DMS53 (cell line): ENCODE measurements around the gene LZTFL1.

Source experiments
- DNase-seq: peaks from one replicate; lab custom pipeline; 2025; lab: John Stamatoyannopoulos, UW

The LZTFL1 gene

GRCh38 chr3:45785605-45786150 is 56.2 kb downstream of the LZTFL1 start:
- no peak for DNase-seq

GRCh38 chr3:45783667-45784066 is 58.3 kb downstream of the LZTFL1 start:
- DNase-seq, result no peak

- no peak for DNase-seq
These were observed 59.5 kb downstream of the LZTFL1 start for GRCh38 chr3:45782381-45782780.

GRCh38 chr3:45781841-45782240 is 60.1 kb downstream of the LZTFL1 start:
- DNase-seq, result no peak

- no peak for DNase-seq
These were observed 60.6 kb downstream of the LZTFL1 start for GRCh38 chr3:45781271-45781670.

- no peak for DNase-seq
These were observed 61.9 kb downstream of the LZTFL1 start for GRCh38 chr3:45779746-45780735.

GRCh38 chr3:45778761-45779201 is 63.1 kb downstream of the LZTFL1 start:
- no peak for DNase-seq

- DNase-seq, result no peak
These were observed 64.1 kb downstream of the LZTFL1 start for GRCh38 chr3:45777746-45778386.

- DNase-seq, result no peak
These were observed 64.7 kb downstream of the LZTFL1 start for GRCh38 chr3:45777111-45777745.

GRCh38 chr3:45776611-45777010 is 65.3 kb downstream of the LZTFL1 start:
- DNase-seq, result no peak

GRCh38 chr3:45776301-45776595 is 65.7 kb downstream of the LZTFL1 start:
- DNase-seq, result no peak

GRCh38 chr3:45775571-45776300 is 66.2 kb downstream of the LZTFL1 start:
- no peak for DNase-seq

GRCh38 chr3:45774581-45775521 is 67.1 kb downstream of the LZTFL1 start:
- DNase-seq, result no peak

- DNase-seq, result no peak
These were observed 68.0 kb downstream of the LZTFL1 start for GRCh38 chr3:45773714-45774449.
